Body of pancreas (tissue), 4 donors: Measurements from ENCODE around the gene MAP3K4.

Experiments used
- POLR2A ChIP-seq, 3 donors: fragments of 450-650 bp; IDR thresholded peaks; one replicate each; pipeline ENCODE4 v1.6.1; 2016; ENCODE audit warnings: antibody characterized with exemption in 3 of 3, mild to moderate bottlenecking in 2 of 3
- TF ChIP-seq, protein P1 (sequence below), 7 experiments: fragments of 450-650 bp in 4 of 7; fragments of 200-600 bp in 3 of 7; sonication (generic) in 3 of 7; IDR thresholded peaks; one replicate each; pipeline ENCODE4 v1.5.1; 2016 to 2019; ENCODE audit warnings: antibody characterized with exemption in 7 of 7

DNA sequence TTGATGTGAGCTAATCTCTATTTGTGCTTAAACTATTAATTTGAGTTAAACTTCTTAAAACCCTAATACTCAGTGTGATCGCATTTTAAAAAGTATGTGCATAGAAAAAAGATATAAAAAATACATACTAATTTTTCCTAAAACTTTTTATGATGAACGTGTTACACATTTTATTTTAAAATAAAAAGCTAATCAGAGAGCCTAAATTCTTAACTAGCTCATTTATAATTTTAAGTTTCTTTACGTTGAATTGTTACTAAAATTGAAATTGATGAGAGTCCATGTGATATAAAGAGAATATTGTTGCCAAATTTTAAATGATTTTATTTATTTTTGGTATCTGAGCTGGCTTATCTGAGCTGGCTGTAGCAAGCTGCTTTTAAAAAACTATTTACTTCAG, 6.6 kb downstream of the MAP3K4 start:
- TF ChIP-seq, protein P1, sequence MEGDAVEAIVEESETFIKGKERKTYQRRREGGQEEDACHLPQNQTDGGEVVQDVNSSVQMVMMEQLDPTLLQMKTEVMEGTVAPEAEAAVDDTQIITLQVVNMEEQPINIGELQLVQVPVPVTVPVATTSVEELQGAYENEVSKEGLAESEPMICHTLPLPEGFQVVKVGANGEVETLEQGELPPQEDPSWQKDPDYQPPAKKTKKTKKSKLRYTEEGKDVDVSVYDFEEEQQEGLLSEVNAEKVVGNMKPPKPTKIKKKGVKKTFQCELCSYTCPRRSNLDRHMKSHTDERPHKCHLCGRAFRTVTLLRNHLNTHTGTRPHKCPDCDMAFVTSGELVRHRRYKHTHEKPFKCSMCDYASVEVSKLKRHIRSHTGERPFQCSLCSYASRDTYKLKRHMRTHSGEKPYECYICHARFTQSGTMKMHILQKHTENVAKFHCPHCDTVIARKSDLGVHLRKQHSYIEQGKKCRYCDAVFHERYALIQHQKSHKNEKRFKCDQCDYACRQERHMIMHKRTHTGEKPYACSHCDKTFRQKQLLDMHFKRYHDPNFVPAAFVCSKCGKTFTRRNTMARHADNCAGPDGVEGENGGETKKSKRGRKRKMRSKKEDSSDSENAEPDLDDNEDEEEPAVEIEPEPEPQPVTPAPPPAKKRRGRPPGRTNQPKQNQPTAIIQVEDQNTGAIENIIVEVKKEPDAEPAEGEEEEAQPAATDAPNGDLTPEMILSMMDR (IDR thresholded peaks at IDR 0.05): no peak
- no peak for TF ChIP-seq POLR2A (IDR thresholded peaks at IDR 0.05)
